Femur (tissue), 1 donor: ENCODE measurements around the gene RABGGTA.
"Not testable (repeated sequence)": the region's sequence is repeated elsewhere in the genome, so short reads cannot be mapped to it uniquely, and the experiment has no call there.

Source experiments
- DNase-seq: peaks from one replicate; pipeline ENCODE4 v3.0.0-alpha.2; 2017

Gene RABGGTA

DNA sequence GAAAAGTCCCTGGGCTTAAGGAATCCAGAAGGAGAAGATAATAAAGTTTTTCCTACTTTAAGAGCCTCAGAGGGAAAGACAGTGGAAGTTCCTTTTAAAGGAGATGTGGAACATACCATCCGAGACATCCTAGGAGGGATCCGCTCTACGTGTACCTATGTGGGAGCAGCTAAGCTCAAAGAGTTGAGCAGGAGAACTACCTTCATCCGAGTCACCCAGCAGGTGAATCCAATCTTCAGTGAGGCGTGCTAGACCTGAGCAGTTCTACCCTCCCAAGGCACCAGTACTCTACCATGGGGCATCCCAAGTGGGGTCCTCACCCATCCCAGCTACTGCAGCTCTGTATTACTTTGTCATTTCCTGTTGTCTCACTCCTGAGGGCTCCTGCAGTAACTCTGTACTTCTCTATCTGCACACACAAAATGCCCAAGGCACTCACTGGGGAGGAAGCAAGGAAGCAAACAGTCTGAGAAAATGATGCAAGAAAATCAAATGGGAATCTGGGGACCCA is 32.8 kb downstream of the RABGGTA start:
- DNase-seq = no peak

DNA sequence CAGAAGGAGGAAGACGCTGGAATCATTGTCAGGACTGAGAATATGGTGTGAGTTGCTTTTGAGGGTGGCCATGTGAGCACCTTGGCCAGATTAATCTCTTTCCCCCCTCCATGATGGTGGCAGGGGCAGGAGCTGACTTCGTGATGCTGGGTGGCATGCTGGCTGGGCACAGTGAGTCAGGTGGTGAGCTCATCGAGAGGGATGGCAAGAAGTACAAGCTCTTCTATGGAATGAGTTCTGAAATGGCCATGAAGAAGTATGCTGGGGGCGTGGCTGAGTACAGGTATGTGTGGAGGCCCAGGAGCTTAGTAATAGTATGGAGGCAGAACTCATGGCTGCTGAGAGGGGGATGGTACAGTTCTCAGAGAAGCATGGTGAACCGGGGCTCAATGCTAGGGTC is 33.3 kb downstream of the RABGGTA start:
- DNase-seq = no peak

DNA sequence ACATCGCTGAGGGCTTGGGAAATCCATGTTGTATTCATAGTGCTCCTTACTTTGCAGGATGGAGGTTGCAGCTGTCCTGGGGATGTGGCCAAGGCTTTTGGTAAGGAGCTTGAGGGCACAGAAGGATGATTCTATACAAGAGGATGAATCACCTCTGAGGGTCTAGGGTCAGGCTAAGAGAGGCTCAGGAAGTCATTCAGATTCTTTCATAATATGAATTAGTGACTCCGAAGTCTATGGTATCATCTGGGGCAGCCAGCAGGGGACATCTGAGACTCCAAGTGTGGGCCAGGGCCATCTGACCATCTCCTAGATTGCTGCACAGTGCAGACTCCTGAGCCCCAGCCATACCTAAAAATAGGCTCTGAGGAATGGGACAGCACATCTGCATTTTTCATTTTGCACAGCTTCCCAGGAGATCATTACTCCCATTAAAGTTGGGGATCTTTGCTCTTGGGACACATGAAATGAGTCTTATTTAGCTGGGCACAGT is 33.9 kb downstream of the RABGGTA start:
- no peak for DNase-seq

DNA sequence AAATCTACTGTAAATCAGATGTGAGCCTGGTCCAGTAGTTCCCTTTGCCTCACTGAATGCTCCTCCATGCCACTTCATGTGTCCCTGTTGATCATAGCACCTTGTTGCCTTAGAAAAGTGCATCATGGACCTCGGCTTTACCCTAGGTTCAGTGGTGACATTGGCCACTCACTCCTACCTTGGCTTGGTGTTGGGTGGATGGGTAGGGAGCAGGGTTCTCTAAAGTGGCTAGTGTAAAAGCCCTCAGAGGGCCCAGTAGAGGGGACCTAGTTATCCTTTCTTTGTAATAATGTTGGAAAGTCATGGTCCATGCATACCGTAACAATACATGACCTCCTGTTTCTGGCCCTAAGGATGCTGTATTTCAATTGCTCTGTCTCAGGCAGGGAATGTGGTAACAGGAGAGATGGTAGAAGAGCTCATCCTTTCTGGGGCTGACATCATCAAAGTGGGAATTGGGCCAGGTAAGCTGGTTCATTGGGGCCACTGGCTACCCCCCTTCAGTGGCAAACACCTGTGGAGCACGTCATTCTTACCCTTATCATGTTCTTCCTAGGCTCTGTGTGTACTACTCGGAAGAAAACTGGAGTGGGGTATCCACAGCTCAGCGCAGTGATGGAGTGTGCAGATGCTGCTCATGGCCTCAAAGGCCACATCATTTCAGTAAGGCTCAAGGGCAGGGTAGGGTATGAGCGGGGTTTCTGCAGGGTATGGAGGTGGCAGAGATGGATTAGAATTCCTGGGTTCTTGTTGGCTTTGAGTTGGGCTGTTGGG is 34.5 kb downstream of the RABGGTA start:
- DNase-seq = no peak

DNA sequence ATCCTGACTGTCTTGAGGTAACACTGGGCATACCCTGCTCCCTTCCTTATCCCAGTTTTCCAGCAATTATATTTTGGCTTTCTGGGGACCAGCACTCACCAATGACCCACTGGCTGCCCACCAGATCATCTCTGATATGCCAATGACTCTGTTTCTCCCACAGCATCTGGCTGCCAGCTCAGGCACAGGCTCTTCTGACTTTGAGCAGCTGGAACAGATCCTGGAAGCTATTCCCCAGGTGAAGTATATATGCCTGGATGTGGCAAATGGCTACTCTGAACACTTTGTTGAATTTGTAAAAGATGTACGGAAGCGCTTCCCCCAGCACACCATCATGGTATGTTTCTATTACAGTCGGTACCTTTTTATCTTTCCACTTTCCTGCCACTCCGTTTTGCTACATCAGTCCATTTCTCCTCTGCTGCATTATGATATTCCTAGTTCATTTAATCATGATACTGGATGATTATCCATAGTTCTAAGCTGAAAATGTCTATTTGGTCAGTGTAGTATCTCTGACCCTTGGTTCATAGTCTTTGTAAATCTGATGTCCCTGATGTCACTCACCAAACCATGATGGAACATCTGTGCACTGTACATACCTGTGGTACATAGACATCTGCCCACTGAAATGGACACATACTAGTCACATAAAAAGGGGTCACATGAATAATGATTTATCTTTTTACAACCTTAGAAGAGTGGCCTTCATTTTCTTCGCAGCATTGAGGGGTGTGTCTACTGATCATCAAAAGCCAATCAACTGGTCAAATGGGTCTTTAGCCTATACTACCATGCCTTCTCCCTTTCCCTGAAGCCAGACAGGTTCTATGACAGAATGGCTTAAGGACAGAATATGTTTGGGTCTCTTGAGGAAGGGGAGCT is 35.4 kb downstream of the RABGGTA start:
- no peak for DNase-seq

DNA sequence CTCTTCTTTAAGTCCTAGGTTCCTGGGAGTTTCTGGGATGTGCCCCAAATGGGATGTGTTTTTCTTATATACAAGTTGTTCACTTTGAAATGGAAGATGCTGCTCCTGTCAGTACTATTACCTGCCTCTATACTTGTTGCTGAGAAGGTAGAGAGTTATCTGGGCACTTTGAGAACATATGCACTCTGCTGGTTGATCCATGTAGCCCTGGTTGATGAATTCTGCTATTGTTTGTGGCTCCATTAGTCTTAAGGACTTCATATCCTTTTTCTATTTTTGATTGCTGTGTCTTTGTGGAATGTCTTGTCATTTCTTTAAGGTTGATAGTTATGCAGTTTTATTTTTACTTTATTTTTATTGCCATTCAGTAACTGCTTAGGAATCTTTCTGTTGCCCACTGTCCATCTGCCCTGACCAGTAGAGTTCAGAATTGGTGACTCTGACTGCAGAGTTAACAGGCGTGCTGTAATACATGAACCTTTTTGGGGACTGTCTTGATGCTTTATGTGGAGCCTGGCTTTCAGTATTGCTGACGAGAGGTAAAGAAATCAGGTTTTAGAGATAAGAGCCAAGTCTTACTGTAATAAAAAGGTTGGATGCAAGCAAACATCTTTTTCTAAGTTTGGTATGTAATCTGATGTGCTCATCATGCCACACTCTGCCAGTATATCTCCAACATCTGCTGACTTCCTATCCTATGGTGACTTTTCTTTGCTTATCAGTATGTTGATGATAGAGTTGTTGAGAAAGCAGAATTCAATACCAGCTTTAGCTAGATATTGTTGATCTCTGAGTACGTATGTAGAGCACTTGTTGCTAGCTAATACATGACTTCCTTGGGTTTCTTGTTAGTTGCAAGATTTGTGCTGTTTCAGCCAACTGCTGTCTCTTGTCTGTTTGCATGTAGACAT is 37.0 kb downstream of the RABGGTA start:
- no peak for DNase-seq

DNA sequence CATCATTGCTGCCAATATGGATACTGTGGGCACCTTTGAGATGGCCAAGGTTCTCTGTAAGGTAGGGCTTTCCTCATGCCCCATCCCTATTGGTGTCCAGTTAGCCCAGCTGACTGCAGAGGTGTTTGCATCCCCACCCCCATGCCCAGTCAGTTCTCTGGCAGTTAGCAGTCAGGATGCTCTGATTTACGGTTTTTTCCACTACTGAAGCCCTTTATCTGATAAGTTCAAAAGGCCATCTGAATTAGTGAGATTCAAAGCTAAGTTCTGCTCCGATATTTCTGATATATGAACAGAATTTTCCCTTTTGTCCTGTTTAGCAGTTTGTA is 37.9 kb downstream of the RABGGTA start:
- DNase-seq = no peak

DNA sequence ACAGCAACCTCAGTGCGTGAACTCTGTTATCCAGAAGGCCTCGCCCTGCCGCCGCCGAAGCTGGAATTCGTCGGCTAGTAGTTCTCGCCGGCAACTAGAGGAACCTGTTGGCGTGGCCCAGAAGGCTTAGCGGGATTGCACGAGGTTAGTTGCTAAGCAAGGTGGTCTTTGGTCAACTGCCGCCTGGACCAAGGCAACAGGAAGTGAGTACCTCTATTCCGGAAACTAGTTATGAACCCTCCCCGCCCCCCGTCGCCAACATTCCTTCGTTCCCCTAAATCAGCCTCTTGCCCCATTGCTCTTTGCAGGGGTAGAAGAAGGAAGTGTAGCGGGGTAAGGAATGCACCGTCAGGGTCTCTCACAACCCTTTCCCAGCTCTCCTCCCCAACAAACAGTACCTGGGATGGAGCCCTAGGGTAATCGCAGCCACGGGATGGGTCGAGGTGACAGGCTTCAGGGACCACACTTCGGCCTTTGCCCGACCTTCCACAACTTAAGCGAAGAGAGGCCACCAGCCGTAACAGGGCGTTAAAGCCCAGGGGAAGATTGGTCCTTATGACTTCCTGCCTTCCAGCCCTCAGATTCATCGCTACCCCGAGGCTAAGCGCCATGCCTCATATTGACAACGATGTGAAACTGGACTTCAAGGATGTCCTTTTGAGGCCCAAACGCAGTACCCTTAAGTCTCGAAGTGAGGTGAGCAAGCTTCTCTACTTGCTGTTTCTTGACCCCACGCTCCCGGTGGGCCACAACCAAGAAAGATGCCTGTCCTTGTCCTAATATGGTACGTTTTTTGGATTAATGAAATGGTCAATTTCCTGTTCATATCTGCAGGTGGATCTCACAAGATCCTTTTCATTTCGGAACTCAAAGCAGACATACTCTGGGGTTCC is 38.5 kb downstream of the RABGGTA start, which contains the start of gene GMPR2:
TSS of gene GMPR2 (plus strand) at position 285 of the 893 bp plus-strand sequence. CDS start at position 610, 325 bp downstream.
- no peak for DNase-seq

DNA sequence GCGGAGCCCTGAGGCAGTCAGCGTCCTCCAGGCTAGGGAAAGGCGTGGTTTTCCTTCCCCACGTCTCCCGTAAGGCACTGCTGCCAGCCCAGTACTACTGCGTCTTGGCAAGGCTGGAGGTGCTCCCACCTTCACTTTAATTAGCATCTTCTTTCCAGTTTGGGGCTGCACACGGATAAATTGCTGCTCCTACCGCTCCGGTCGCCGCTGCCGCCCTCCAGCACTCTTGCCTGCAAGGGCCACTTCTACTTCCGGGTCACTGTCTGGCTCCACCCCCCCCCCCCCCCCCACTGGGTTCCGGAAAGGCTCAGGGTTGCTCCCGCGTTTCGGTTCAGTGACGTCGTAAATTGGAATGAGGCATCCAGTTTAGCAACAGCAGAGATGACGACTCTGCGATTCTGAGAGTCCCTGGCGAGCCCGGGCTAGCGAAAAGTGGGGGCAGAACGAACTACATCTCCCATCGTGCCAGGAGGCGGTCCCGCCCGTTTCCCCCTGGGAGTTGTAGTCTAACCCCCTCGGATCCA is 39.2 kb downstream of the RABGGTA start, which contains the start of gene NEDD8:
TSS of gene NEDD8 (minus strand) at position 247 of the 524 bp plus-strand sequence. CDS start at position 147, 100 bp downstream.
- peak; percentile 96 for DNase-seq

DNA sequence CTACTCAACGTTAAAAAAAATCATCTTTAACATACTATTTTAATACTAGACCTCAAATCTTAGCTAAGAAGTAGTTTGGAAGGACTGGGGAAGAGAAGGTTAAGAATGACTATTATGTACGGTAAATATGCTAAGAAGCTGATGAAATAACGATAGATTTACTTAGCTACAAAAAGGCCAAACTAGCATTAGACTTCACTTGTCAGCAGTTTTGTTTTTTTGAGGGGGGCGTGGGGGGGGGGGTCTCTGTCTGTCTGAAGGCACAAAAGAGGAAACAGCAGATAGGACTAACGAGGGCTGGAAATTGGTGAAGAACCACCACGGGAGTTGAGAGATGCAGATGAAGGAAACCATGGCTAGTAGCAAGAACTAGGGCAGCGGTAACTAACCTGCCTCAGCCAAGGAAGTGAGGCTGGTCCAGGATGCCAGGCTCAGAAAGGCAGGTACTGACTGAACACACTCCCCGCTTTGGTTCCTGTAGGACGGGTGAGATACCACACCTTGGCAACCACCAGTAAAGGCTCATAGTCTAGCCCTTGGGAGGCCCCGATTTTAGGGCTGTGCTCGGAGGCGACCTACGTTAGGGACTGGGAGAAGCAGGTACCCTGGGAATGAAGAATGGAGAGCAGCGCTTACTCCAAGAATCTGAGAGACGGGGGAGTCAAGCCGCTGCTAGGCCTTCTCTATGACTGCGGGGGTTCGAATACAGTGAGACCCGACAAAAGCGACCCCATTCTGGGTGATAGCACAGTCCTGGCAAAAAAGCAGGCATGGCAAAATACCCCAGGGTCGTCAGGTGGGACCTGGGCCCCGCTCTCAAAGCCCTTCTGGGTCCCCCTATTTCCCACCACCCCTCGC is 39.9 kb downstream of the RABGGTA start:
- no peak for DNase-seq

DNA sequence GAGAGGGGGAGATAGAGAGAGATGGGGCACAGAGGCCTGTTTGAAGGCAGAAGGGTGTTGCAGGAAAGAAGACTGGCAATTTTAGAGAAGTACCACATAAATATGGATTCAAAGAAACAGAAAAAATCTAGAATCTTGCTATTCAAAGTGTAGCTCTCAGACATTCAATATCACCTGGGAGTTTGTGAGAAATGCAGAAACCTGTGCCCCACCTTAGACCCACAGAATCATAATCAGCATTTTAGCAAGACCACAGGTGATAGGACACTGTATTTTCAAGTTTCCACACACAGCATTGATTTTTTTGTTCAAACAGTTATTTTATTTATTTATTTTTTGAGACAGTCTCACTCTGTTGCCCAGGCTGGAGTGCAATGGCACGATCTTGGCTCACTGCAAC is 42.5 kb downstream of the RABGGTA start:
- DNase-seq = no peak

DNA sequence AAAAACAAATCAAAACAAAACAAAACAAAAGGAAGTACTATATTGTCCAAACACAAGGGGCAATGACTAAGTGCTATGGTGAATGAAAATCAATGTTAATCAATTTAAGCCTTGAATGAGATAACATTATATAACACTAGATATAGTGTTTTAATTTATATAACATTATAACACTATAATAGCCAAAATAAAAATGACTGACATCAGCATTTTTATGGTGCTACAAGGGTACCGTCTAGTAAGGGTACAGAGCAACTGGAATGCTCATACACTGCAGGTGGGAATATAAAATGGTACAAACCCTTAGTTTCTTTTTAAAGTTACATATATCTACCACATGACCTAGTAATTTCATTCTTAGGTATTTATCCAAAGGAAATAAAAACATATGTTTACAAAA is 44.9 kb downstream of the RABGGTA start:
- DNase-seq = no peak

DNA sequence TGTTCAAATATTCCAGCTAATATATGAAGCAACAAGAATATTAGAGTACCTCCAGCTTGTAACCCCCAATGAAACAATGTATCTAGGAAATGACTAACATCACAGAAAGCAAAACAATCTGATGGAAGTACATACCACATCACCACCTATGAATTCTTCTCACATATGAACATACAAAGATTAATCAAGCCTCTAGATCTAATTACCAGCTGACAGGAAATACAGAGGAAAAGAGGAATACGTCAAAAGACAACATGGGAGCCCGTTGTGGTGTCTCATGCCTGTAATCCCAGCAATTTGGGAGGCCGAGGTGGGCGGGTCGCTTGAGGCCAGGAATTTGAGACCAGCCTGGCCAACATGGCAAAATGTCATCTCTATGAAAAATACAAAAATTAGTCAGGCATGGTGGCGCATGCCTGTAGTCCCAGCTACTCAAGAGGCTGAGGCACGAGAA is 46.8 kb downstream of the RABGGTA start:
- no peak for DNase-seq

DNA sequence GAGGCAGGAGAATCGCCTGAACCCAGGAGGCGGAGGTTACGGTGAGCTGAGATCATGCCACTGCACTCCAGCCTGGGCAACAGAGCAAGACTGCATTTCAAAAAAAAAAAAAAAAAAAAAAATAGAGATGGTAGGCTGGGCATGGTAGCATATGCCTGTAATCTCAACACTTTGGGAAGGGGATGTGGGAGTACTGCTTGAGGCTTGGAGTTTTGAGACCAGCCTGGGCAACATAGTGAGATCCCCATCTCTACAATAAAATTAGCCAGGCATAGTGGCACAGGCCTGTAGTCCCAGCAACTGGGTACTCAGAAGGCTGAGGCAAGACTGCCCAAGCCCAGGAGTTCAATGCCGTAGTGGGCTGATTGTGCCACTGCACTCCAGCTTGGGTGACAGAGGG is 48.4 kb downstream of the RABGGTA start:
- not testable (repeated sequence) for DNase-seq

DNA sequence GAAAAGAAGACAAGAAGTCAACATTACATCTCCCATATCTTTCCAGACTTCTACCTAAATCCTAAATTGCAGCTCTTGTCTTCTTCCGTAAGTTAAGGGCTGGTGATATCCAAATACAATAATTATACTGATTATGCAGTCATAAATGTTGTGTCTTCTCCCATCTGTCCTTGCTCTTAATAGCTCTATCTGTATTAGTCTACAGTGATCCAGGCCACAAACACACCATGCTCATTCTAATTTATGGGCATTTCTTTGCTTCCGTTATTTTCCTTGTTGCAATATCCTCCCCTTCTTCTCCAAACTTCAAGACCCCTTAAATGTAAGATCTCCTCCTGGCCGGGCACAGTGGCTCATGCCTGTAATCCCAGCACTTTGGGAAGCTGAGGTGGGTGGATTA is 51.9 kb downstream of the RABGGTA start:
- no peak for DNase-seq

DNA sequence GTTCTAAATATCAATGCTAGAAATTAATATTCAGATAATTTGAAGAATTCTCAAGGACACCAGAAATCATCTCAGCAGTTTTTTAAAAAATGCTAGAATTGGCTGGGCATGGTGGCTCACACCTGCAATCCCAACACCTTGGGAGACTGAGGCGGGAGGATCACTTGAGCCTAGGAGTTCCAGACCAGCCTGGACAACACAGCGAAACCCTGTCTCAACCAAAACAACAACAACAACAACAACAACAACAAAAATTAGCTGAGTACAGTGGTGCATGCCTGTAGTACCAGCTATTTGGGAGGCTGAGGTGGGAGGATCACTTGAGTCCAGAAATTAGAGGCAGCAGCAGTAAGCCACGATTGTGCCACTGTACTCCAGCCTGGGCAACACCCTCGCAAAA is 52.3 kb downstream of the RABGGTA start:
- DNase-seq = no peak

DNA sequence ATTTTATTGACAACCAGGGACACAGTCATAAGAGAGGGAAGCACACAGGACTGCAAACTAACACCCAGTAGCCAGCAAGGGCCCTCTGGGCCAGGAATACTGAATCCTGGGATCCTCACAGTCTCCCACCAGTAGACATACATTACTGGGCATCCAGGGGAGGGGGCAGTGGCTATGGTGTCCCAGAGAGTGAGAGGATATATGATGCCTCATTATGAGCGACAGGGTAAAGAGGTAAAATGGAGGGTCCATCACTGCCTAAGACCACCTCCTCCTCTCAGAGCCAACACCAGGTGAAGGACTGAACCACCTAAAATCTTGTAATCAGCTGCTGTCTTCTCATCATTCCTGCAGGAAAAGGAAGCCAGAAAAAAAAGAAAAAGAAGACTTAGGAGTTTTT is 54.5 kb downstream of the RABGGTA start:
- not testable (repeated sequence) for DNase-seq

DNA sequence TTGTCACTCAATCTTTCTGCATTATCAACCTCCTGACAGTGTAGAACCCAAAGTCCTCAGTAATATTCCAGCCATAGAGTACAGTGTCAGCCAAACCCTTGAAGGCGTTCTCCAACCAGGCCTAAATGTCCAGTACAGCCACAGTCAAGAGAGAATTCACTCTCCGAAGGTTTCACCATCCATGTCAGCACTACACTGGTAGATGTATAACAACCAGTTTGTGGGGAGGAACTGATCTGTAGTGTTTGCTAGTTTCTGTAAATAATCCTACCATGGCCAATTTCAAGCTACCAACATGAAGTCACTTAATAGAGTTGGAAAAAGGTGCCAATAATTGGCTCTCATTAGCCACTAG is 55.1 kb downstream of the RABGGTA start:
- no peak for DNase-seq
